Measurements from ENCODE around the gene GRIN2B. TPM values are rescaled to one million over a fixed set of nuclear protein-coding genes. Genes with fewer than 3 reads are reported as not detected.

GRIN2B gene
- total RNA-seq, 1 donor = not detected

DNA sequence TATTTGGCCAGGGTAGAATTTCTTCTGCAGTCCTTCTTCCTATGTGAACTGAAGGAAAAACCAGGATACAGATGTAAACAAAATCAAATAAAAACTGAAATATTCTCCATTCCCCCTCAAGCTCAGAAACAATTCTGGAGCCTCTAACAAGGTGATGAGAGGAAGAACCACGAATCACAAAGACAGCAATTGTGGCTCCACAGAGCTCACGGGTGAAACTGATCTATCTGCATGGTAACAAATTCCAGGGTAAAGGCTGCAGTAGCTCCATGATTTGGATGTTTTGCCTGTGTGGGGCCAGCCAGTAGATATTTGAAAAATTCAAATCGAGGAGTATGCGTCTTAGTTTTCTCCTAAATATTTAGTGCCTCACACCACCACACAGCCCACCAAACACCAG, 10.6 kb downstream of the GRIN2B start:
- DNase-seq (ENCODE audit: insufficient read length, low spot score, missing footprints) = no peak
- Histone ChIP-seq H3K4me2 (ENCODE audit: insufficient read depth, low read length) (no peak overlapping the region), H3K36me3 (ENCODE audit: insufficient read depth, low read length) (no peaks in the 10 kb centered on the region), H3K79me2 (ENCODE audit: insufficient read depth, low read length) (no peaks in the 10 kb centered on the region), H2AFZ (ENCODE audit: low read length) (no peak overlapping the region), H3K27ac (ENCODE audit: low read depth, low read length) (no peak overlapping the region), H3K9me3 (ENCODE audit: low read depth, low read length) (no peaks in the 10 kb centered on the region), H3K4me1 (ENCODE audit: insufficient read depth, low read length) (no peaks in the 10 kb centered on the region), H4K20me1 (ENCODE audit: insufficient read depth, low read length) (no peaks in the 10 kb centered on the region), H3K4me3 (ENCODE audit: insufficient read depth, low read length) (no peak overlapping the region), H3K27me3 (ENCODE audit: insufficient read depth, low read length) (no peaks in the 10 kb centered on the region)
- TF ChIP-seq, protein P1, sequence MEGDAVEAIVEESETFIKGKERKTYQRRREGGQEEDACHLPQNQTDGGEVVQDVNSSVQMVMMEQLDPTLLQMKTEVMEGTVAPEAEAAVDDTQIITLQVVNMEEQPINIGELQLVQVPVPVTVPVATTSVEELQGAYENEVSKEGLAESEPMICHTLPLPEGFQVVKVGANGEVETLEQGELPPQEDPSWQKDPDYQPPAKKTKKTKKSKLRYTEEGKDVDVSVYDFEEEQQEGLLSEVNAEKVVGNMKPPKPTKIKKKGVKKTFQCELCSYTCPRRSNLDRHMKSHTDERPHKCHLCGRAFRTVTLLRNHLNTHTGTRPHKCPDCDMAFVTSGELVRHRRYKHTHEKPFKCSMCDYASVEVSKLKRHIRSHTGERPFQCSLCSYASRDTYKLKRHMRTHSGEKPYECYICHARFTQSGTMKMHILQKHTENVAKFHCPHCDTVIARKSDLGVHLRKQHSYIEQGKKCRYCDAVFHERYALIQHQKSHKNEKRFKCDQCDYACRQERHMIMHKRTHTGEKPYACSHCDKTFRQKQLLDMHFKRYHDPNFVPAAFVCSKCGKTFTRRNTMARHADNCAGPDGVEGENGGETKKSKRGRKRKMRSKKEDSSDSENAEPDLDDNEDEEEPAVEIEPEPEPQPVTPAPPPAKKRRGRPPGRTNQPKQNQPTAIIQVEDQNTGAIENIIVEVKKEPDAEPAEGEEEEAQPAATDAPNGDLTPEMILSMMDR (IDR thresholded peaks at IDR 0.05; ENCODE audit: extremely low read depth, low read depth, low read length) = no peak

DNA sequence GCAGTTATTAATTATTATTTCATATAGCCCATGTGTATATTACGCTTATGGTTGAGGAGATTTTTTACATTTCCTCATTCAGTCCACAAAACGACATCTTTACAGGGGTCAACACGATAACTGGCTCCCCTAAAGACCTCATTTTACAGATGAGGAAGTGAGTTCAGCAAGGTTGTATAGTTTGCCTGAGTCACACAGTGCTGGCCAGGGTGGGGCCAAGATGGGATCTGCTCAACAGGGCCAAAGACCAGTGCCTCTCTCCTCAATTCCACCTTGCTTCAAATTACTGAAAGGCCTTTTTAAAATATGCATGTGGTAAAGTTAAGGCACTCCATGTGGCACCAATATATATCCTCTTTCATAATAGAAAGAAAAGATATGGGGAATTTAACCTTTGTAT, 13.1 kb downstream of the GRIN2B start:
- H3K27me3 ChIP-seq (ENCODE audit: insufficient read depth, low read length) = no peaks in the 10 kb centered on the region
- H3K4me3 ChIP-seq (ENCODE audit: insufficient read depth, low read length) = no peak overlapping the region
- H2AFZ ChIP-seq (ENCODE audit: low read length) = no peak overlapping the region
- no peaks in the 10 kb centered on the region for H4K20me1 ChIP-seq (ENCODE audit: insufficient read depth, low read length)
- H3K27ac ChIP-seq (ENCODE audit: low read depth, low read length) = no peak overlapping the region
- H3K4me2 ChIP-seq (ENCODE audit: insufficient read depth, low read length) = no peak overlapping the region
- no peaks in the 10 kb centered on the region for H3K79me2 ChIP-seq (ENCODE audit: insufficient read depth, low read length)
- no peaks in the 10 kb centered on the region for H3K4me1 ChIP-seq (ENCODE audit: insufficient read depth, low read length)
- no peaks in the 10 kb centered on the region for H3K9me3 ChIP-seq (ENCODE audit: low read depth, low read length)
- DNase-seq (ENCODE audit: insufficient read length, low spot score, missing footprints) = no peak
- no peaks in the 10 kb centered on the region for H3K36me3 ChIP-seq (ENCODE audit: insufficient read depth, low read length)
- TF ChIP-seq, protein P1 (IDR thresholded peaks at IDR 0.05; ENCODE audit: extremely low read depth, low read depth, low read length) = no peak

DNA sequence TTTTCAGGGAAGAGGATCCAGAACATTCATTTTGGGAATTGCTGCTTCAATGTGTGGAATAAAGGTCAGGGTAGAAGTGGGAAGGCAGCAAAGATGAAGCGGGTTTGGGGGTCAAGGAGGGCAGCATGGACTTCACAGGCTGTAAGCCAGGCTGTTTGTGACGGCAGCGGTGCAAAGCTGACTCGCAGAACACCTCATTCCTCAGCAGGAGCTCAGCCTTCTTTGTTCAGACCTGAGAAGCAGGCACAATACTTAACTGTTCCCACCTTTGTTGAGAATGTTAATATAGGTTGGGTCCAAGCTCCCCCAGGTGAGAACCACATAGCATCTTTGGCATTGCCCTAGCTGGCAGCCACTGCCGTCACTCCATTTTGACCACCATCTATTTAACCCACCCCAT, 16.7 kb downstream of the GRIN2B start:
- H3K27ac ChIP-seq (ENCODE audit: low read depth, low read length) = no peak overlapping the region
- no peak for DNase-seq (ENCODE audit: insufficient read length, low spot score, missing footprints)
- H3K4me1 ChIP-seq (ENCODE audit: insufficient read depth, low read length) = no peaks in the 10 kb centered on the region
- H3K27me3 ChIP-seq (ENCODE audit: insufficient read depth, low read length) = no peaks in the 10 kb centered on the region
- H3K4me3 ChIP-seq (ENCODE audit: insufficient read depth, low read length) = no peak overlapping the region
- TF ChIP-seq, protein P1 (IDR thresholded peaks at IDR 0.05; ENCODE audit: extremely low read depth, low read depth, low read length) = no peak
- no peaks in the 10 kb centered on the region for H4K20me1 ChIP-seq (ENCODE audit: insufficient read depth, low read length)
- H3K79me2 ChIP-seq (ENCODE audit: insufficient read depth, low read length) = no peaks in the 10 kb centered on the region
- H2AFZ ChIP-seq (ENCODE audit: low read length) = no peak overlapping the region
- no peak overlapping the region for H3K4me2 ChIP-seq (ENCODE audit: insufficient read depth, low read length)
- H3K36me3 ChIP-seq (ENCODE audit: insufficient read depth, low read length) = no peaks in the 10 kb centered on the region
- H3K9me3 ChIP-seq (ENCODE audit: low read depth, low read length) = no peaks in the 10 kb centered on the region

DNA sequence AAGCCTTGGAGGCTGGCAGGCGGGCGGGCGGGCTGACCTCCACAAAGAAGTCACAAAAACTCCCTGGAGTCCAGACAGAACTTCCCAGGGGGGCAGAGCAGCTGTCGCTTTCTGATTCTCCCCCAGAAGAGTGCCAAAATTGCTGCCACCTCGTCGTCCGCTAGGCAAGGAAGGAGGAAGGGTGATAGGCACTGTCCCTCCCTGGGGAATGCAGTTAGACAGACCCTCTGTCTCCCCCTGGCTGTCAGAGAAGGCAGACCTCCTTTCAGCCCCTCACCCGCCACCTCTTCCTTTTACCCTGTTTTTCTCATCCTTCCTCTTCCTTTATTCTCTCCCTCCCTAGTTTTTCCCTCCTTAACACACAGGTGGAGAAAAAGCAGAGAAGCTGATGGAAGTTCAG, 18.7 kb downstream of the GRIN2B start:
- H3K27me3 ChIP-seq (ENCODE audit: insufficient read depth, low read length) = no peaks in the 10 kb centered on the region
- H3K36me3 ChIP-seq (ENCODE audit: insufficient read depth, low read length) = no peaks in the 10 kb centered on the region
- H2AFZ ChIP-seq (ENCODE audit: low read length) = no peak overlapping the region
- TF ChIP-seq, protein P1 (IDR thresholded peaks at IDR 0.05; ENCODE audit: extremely low read depth, low read depth, low read length) = no peak
- H3K4me3 ChIP-seq (ENCODE audit: insufficient read depth, low read length) = no peak overlapping the region
- DNase-seq (ENCODE audit: insufficient read length, low spot score, missing footprints) = no peak
- H3K27ac ChIP-seq (ENCODE audit: low read depth, low read length) = no peak overlapping the region
- H3K4me2 ChIP-seq (ENCODE audit: insufficient read depth, low read length) = no peak overlapping the region
- H4K20me1 ChIP-seq (ENCODE audit: insufficient read depth, low read length) = no peaks in the 10 kb centered on the region
- H3K79me2 ChIP-seq (ENCODE audit: insufficient read depth, low read length) = no peaks in the 10 kb centered on the region
- H3K9me3 ChIP-seq (ENCODE audit: low read depth, low read length) = no peaks in the 10 kb centered on the region
- no peaks in the 10 kb centered on the region for H3K4me1 ChIP-seq (ENCODE audit: insufficient read depth, low read length)
